A549 (cell line): Measurements from ENCODE around the gene MUC5B. TPM values are rescaled to one million over a fixed set of nuclear protein-coding genes. Genes with fewer than 3 reads are reported as not detected.

ENCODE experiments used
- ATAC-seq, 2 experiments: fragments of 200-7000 bp in 1 of 2; fragments of >200 bp in 1 of 2; cut with Nextera tagmentation in 1 of 2; cut with Tn5 transposase in 1 of 2; 3 replicates each; pipeline versions ENCODE4 v1.8.0 to v1.9.1; 2018 to 2020; ENCODE audit warnings: mild to moderate bottlenecking in 1 of 2, moderate library complexity in 1 of 2
- CTCF ChIA-PET: fragments of 300-600 bp; sonication (Branson Sonifier 250); formaldehyde crosslinking; extraction: SDS; loops from one replicate; lab custom pipeline; 2021; ENCODE audit warnings: antibody characterized with exemption, inconsistent platforms; lab: Yijun Ruan, JAX
- POLR2A ChIA-PET: fragments of 350-600 bp; formaldehyde crosslinking; extraction: SDS; loops from one replicate; lab custom pipeline; 2021; ENCODE audit warnings: antibody characterized with exemption, inconsistent platforms; lab: Yijun Ruan, JAX
- DNase-seq, 2 experiments: peaks; one replicate each; pipeline versions ENCODE4 v3.0.0 to v3.0.0-alpha.2; 2011 to 2016; ENCODE audit warnings: low read depth in 1 of 2, low spot score in 1 of 2
- FAIRE-seq: peaks from 2 replicates; lab custom pipeline; 2011; peaks lifted over from hg19 to GRCh38; lab: Jason Lieb, UNC
- H3K27ac ChIP-seq, 2 experiments: fragments of >200 bp; sonication (Bioruptor Twin); formaldehyde crosslinking; 3 replicates each; pipeline ENCODE4 v1.5.1; 2016 to 2017
- H3K4me1 ChIP-seq: fragments of >200 bp; sonication (Bioruptor Twin); formaldehyde crosslinking; 3 replicates; pipeline ENCODE4 v1.6.1; 2016
- H3K4me2 ChIP-seq: fragments of >200 bp; sonication (Bioruptor Twin); formaldehyde crosslinking; 3 replicates; pipeline ENCODE4 v1.6.1; 2016
- H3K4me3 ChIP-seq: fragments of >200 bp; sonication (Bioruptor Twin); formaldehyde crosslinking; 3 replicates; pipeline ENCODE4 v1.5.1; 2016
- H3K9me3 ChIP-seq: fragments of >200 bp; sonication (Bioruptor Twin); formaldehyde crosslinking; 3 replicates; pipeline ENCODE4 v1.6.1; 2016
- ATOH8 ChIP-seq: fragments of 250-450 bp; sonication (Bioruptor Pico); IDR thresholded peaks from 2 replicates; pipeline ENCODE4 v1.5.0; 2020; ENCODE audit warnings: low read depth, mild to moderate bottlenecking, moderate library complexity
- BCL3 ChIP-seq: fragments of >200 bp; sonication (Bioruptor Twin); formaldehyde crosslinking; IDR thresholded peaks from 3 replicates; pipeline ENCODE4 v1.6.1; 2016
- EHMT2 ChIP-seq: fragments of 200-600 bp; sonication (generic); IDR thresholded peaks from 2 replicates; pipeline ENCODE4 v1.6.1; 2016; ENCODE audit warnings: antibody characterized with exemption, low read depth, mild to moderate bottlenecking, moderate library complexity
- ESRRA ChIP-seq: fragments of 150-350 bp; IDR thresholded peaks from 2 replicates; pipeline ENCODE4 v1.6.1; 2014; ENCODE audit warnings: mild to moderate bottlenecking, low read length, borderline replicate concordance
- HDAC2 ChIP-seq: fragments of 200-600 bp; sonication (generic); IDR thresholded peaks from 2 replicates; pipeline ENCODE4 v1.6.1; 2016
- HEYL ChIP-seq: fragments of 250-450 bp; sonication (Bioruptor Pico); IDR thresholded peaks from 2 replicates; pipeline ENCODE4 v1.8.0; 2021; ENCODE audit warnings: mild to moderate bottlenecking, moderate library complexity
- HMGXB4 ChIP-seq: fragments of 250-450 bp; sonication (Bioruptor Pico); IDR thresholded peaks from 2 replicates; pipeline ENCODE4 v1.5.0; 2021; ENCODE audit warnings: mild to moderate bottlenecking, moderate library complexity, borderline replicate concordance
- HOXB13 ChIP-seq: fragments of 250-450 bp; sonication (Bioruptor Pico); IDR thresholded peaks from 2 replicates; pipeline ENCODE4 v1.5.0; 2020; ENCODE audit warnings: low read depth, mild to moderate bottlenecking, moderate library complexity
- KDM1A ChIP-seq: fragments of 200-600 bp; sonication (generic); IDR thresholded peaks from 2 replicates; pipeline ENCODE4 v1.6.1; 2016; ENCODE audit warnings: low read depth, mild to moderate bottlenecking
- MAZ ChIP-seq: fragments of 150-350 bp; IDR thresholded peaks from 2 replicates; pipeline ENCODE4 v1.6.1; 2014; ENCODE audit warnings: antibody characterized with exemption, low read depth, low read length, borderline replicate concordance
- NPAS2 ChIP-seq: fragments of 250-450 bp; sonication (Bioruptor Pico); IDR thresholded peaks from 2 replicates; pipeline ENCODE4 v1.8.0; 2022; ENCODE audit warnings: mild to moderate bottlenecking, moderate library complexity, borderline replicate concordance
- NR3C1 ChIP-seq: fragments of >200 bp; sonication (Bioruptor Twin); formaldehyde crosslinking; IDR thresholded peaks from 3 replicates; pipeline ENCODE4 v1.6.1; 2017
- PHF8 ChIP-seq: fragments of 200-600 bp; sonication (generic); IDR thresholded peaks from 2 replicates; pipeline ENCODE4 v1.6.1; 2016; ENCODE audit warnings: low read depth, mild to moderate bottlenecking, antibody characterized with exemption, moderate library complexity, borderline replicate concordance
- RARB ChIP-seq: fragments of 250-450 bp; sonication (Bioruptor Pico); IDR thresholded peaks from 2 replicates; pipeline ENCODE4 v1.8.0; 2021; ENCODE audit warnings: mild to moderate bottlenecking, moderate library complexity
- RCOR1 ChIP-seq: fragments of 150-350 bp; IDR thresholded peaks from 2 replicates; pipeline ENCODE4 v1.6.1; 2014; ENCODE audit warnings: antibody characterized with exemption, low read length, low read depth
- RFX5 ChIP-seq: fragments of 450-650 bp; IDR thresholded peaks from 2 replicates; pipeline ENCODE4 v1.7.1; 2014; ENCODE audit warnings: antibody characterized with exemption, mild to moderate bottlenecking, moderate library complexity
- RNF2 ChIP-seq: fragments of 200-600 bp; sonication (generic); IDR thresholded peaks from 2 replicates; pipeline ENCODE4 v1.6.1; 2016; ENCODE audit warnings: low read depth, mild to moderate bottlenecking, antibody characterized with exemption, moderate library complexity, borderline replicate concordance
- SREBF2 ChIP-seq: fragments of 450-650 bp; IDR thresholded peaks from 2 replicates; pipeline ENCODE4 v1.6.1; 2014; ENCODE audit warnings: mild to moderate bottlenecking, moderate library complexity
- ZNF302 ChIP-seq: fragments of 250-450 bp; sonication (Bioruptor Pico); IDR thresholded peaks from 2 replicates; pipeline ENCODE4 v1.9.0; 2021; ENCODE audit warnings: inconsistent platforms, mild to moderate bottlenecking, moderate library complexity
- WGBS: methylation state at CpG from one replicate; pipeline ENCODE4 v1.1.6; 2017; ENCODE audit errors: missing lambda C conversion rate; 5-methylcytosine and 5-hydroxymethylcytosine counted together
- polyA plus RNA-seq, 4 experiments: library from polyadenylated mRNA; depleted of rRNA in 3 of 4; stranded (reverse); fragments of >200 nt; fragmentation: RNase III in 1 of 4; extraction: RNeasy Plus Mini Kit Qiagen cat#74134 plus additional on column Dnase treatment in 1 of 4; gene quantifications; 2 replicates in 3 of 4; 3 replicates in 1 of 4; pipeline ENCODE4 v1.2.3, GENCODE V29; 2011 to 2017
- TF ChIP-seq, protein P1 (sequence below): fragments of 450-650 bp; IDR thresholded peaks from 2 replicates; pipeline ENCODE4 v1.6.1; 2014; ENCODE audit warnings: antibody characterized with exemption
- TF ChIP-seq, protein P2 (sequence below): IDR thresholded peaks from 2 replicates; pipeline ENCODE4 v1.6.1; 2012; ENCODE audit warnings: low read depth, borderline replicate concordance

MUC5B gene
- polyA plus RNA-seq, 2 of the 4 experiments (the other 2 are of a cell fraction) = 0.85 to 1.4 TPM

DNA sequence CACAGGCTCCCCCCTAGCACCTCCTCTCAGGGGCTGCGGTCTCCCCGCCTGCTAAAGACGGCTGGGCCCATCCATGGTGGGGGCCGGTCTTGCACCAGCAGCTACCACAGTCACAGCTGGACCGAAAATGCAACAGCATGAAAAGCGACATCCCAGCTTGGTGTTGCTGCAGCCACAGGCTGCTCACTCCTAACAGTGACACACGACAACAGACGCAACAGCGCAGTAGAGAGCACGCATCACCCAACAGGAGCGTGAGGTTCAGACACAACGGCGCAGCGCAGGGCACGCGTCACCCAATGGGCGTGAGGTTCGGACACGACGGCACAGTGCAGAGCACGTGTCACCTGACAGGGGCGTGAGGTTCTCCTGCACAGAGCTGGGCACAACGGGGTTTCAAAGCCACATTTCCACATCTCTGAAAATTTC, 62.5 kb downstream of the MUC5B start:
- Histone ChIP-seq H3K4me1 (no peaks in the 10 kb centered on the region), H3K4me2 (no peak overlapping the region), H3K4me3 (no peak overlapping the region), H3K9me3 (no peaks in the 10 kb centered on the region), H3K27ac (no peak overlapping the region)
- ChIA-PET POLR2A (no interaction called here), CTCF (interaction anchor here (1.0 kb wide), 1 partner anchor 231 kb away, joined by 3 read pairs; no protein-coding TSS in a partner anchor)
- TF ChIP-seq PHF8 (no peak), EHMT2 (no peak), RNF2 (no peak), MAZ (no peak)
- 94% methylated on average over 19 of the region's 23 CpGs for WGBS
- ATAC-seq = no peak
- no peak for FAIRE-seq
- no peak for DNase-seq

GRCh38 chr11:1285876-1286275, 63.0 kb downstream of the MUC5B start:
- Histone ChIP-seq H3K9me3 (no peaks in the 10 kb centered on the region), H3K4me3 (no peak overlapping the region), H3K4me2 (no peak overlapping the region), H3K27ac (no peak overlapping the region), H3K4me1 (no peaks in the 10 kb centered on the region)
- DNase-seq (no peak), ATAC-seq (no peak), FAIRE-seq (no peak)
- POLR2A ChIA-PET = no interaction called here
- TF ChIP-seq, protein P1, sequence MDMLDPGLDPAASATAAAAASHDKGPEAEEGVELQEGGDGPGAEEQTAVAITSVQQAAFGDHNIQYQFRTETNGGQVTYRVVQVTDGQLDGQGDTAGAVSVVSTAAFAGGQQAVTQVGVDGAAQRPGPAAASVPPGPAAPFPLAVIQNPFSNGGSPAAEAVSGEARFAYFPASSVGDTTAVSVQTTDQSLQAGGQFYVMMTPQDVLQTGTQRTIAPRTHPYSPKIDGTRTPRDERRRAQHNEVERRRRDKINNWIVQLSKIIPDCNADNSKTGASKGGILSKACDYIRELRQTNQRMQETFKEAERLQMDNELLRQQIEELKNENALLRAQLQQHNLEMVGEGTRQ = no peak
- no peak for TF ChIP-seq ESRRA
- no peak for TF ChIP-seq KDM1A
- TF ChIP-seq, protein P2, sequence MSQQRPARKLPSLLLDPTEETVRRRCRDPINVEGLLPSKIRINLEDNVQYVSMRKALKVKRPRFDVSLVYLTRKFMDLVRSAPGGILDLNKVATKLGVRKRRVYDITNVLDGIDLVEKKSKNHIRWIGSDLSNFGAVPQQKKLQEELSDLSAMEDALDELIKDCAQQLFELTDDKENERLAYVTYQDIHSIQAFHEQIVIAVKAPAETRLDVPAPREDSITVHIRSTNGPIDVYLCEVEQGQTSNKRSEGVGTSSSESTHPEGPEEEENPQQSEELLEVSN = no peak
- TF ChIP-seq ATOH8 = no peak
- TF ChIP-seq NPAS2 (CRISPR knock-in tag) = no peak
- TF ChIP-seq RARB (CRISPR knock-in tag) = no peak
- no peak for TF ChIP-seq RFX5
- no peak for TF ChIP-seq HMGXB4 (CRISPR knock-in tag)
- TF ChIP-seq ZNF302 (CRISPR knock-in tag) = no peak
- no peak for TF ChIP-seq PHF8
- no peak for TF ChIP-seq RNF2
- no peak for TF ChIP-seq NR3C1
- no peak for TF ChIP-seq BCL3
- no peak for TF ChIP-seq RCOR1
- TF ChIP-seq HEYL (CRISPR knock-in tag) = no peak
- TF ChIP-seq HDAC2 = no peak
- no peak for TF ChIP-seq SREBF2
- TF ChIP-seq HOXB13 (CRISPR knock-in tag) = no peak
- CTCF ChIA-PET = interaction anchor here (1.0 kb wide), 1 partner anchor 230 kb away, joined by 3 read pairs; no protein-coding TSS in a partner anchor
- 92% methylated on average over 15 of the region's 17 CpGs for WGBS
